Pancreas (tissue), 10 donors: ENCODE measurements around the gene GPC1. TPM values are rescaled to one million over a fixed set of nuclear protein-coding genes. Genes with fewer than 3 reads are reported as not detected.
A peak's percentile ranks its signal among the peaks of the same experiment; 100 is the strongest.

ENCODE experiments used
- ATAC-seq, 4 donors: fragments of 200-7000 bp; cut with Tn5 transposase; one replicate each; pipeline versions ENCODE4 v1.8.0 to v1.9.1; 2020; ENCODE audit warnings: mild to moderate bottlenecking in 4 of 4, moderate library complexity in 4 of 4
- DNase-seq, 6 donors: peaks; one replicate each; pipeline ENCODE4 v3.0.0-alpha.2; 2020
- FAIRE-seq: peaks from 2 replicates; lab custom pipeline; 2012; peaks lifted over from hg19 to GRCh38; lab: Jason Lieb, UNC
- H3K27ac ChIP-seq, 4 donors: fragments of 200-600 bp; sonication (generic); 1 replicate in 3 of 4; 2 replicates in 1 of 4; pipeline versions ENCODE4 v1.5.0 to v1.8.0; 2020
- H3K27me3 ChIP-seq, 4 donors: fragments of 200-600 bp; one replicate each; pipeline ENCODE4 v1.8.0; 2021
- H3K36me3 ChIP-seq, 3 donors: fragments of 200-600 bp; sonication (generic) in 1 of 3; one replicate each; pipeline versions ENCODE4 v1.5.0 to v1.8.0; 2020 to 2021
- H3K4me1 ChIP-seq, 3 donors: fragments of 200-600 bp; one replicate each; pipeline ENCODE4 v1.8.0; 2021
- H3K4me3 ChIP-seq, 4 donors: fragments of 200-600 bp; sonication (generic) in 2 of 4; one replicate each; pipeline versions ENCODE4 v1.5.0 to v1.8.0; 2020 to 2021
- H3K9me3 ChIP-seq, 4 donors: fragments of 200-600 bp; one replicate each; pipeline ENCODE4 v1.8.0; 2021
- CTCF ChIP-seq, 4 donors: fragments of 200-600 bp; sonication (generic) in 3 of 4; IDR thresholded peaks; one replicate each; pipeline versions ENCODE4 v1.5.0 to v1.8.0; 2021; ENCODE audit warnings: antibody characterized with exemption in 4 of 4
- WGBS, 2 donors: extraction: QIAGEN DNeasy Blood & Tissue Kit; methylation state at CpG; one replicate each; pipeline ENCODE4 v1.1.7; 2013; 5-methylcytosine and 5-hydroxymethylcytosine counted together
- intact Hi-C, 3 donors: fragments of 100-400 bp; cut with DNase I; formaldehyde crosslinking; loops; one replicate each; pipeline versions ENCODE4 v1.11.1 to v1.14.2; 2022
- polyA plus RNA-seq, 2 donors: library from polyadenylated mRNA; stranded (reverse); fragments of 200-250 nt; gene quantifications; one replicate each; pipeline ENCODE4 v1.2.3, GENCODE V29; 2013
- total RNA-seq, 6 donors: library from RNA; stranded (reverse); fragmentation: NEBNext Ultra II Directional in 4 of 6; extraction: Animal tissue kit (Norgen Biotek cat#: 25700) in 4 of 6; gene quantifications; one replicate each; pipeline versions ENCODE4 v1.2.1 to v1.2.4, GENCODE V29; 2021 to 2023
- donor health status: healthy with polysubstance abuse.
- donor health status: DM: no; HTN: no; CAD: no; lungs with moderate emphysema.
- donor health status: DM: no; HTN: no; CAD: no.
- donor health status: control.
- donor health status: control.
- donor health status: Bipolar disorder and iron deficiency.
- donor health status: DM: yes; HTN: yes; CAD: no.
- donor health status: DM: no; HTN: no; CAD: no.
- donor health status: DM: no; HTN: no; CAD: no.
- donor health status: DM: yes; HTN: yes; CAD: no.

The GPC1 gene
- total and polyA plus RNA-seq, 8 donors: 11.7 to 37.6 (median 18.0) TPM

DNA sequence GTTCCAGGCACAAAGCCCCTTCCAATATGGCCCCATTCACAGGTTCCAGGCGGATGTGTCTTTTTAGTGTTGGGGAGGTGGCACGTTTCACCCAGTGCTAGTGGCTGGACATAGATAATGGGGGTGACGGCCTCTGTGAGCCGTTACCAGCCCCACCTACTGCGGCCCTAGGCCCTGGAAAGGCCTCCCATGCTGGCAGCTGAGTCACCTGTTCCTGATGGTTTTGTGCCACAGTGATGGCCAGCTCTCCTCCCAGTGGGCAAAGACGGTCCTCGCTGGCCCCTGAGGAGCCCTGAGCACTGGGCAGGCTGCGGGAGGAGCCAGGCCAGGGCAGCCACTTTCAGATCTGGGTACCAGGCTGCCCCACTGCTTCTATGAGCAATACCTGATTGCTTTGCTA is 40.0 kb upstream of the GPC1 start:
- intact Hi-C loops: no loop called here
- Histone ChIP-seq H3K36me3 (no peaks in the 10 kb centered on the region), H3K9me3 (no peaks in the 10 kb centered on the region), H3K27ac (no peak overlapping the region), H3K4me3 (no peak overlapping the region), H3K4me1 (no peaks in the 10 kb centered on the region), H3K27me3 (no peaks in the 10 kb centered on the region)
- 88 to 97% methylated on average over 8 of the region's 8 CpGs for WGBS, 2 donors
- no peak for TF ChIP-seq CTCF (IDR thresholded peaks at IDR 0.05)
- FAIRE-seq: no peak
- ATAC-seq: no peak
- DNase-seq: peak in 1 of 6 donors; percentile 33

DNA sequence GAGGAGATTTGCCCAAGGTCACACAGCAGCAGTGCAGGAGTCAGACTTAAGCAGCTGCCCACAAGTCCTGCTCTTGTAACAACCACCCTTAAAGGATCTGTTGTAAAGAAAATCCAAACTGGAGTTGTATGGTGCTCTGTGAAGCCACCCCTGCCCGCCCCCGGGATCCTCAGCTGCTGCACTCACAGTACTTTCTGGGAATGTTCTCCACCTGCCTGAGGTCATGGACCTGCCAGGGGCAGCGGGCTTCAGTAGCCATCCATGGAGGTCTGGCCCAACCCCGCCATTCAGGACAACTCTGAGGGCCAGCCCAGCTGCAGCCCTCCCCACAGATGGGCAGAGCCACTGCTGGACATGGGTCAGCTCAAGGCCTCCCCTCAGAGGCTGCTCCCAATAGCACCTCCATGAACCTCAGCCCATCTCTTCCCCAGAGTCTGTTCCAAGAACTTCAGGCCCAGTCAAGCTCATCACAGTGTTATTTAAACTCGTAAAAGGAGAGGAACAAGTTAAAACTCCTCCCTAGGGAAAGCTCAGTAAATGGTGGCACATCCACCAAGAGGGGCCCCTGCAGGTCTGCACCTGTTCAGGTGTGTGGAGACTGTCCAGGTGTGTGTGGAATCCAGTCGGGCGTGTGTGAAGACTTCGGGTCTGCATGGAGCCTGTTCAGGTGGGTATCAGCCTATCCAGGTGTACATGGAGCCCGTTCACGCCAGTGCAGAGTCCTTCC is 39.4 kb upstream of the GPC1 start:
- no peak overlapping the region for H3K4me3 ChIP-seq

DNA sequence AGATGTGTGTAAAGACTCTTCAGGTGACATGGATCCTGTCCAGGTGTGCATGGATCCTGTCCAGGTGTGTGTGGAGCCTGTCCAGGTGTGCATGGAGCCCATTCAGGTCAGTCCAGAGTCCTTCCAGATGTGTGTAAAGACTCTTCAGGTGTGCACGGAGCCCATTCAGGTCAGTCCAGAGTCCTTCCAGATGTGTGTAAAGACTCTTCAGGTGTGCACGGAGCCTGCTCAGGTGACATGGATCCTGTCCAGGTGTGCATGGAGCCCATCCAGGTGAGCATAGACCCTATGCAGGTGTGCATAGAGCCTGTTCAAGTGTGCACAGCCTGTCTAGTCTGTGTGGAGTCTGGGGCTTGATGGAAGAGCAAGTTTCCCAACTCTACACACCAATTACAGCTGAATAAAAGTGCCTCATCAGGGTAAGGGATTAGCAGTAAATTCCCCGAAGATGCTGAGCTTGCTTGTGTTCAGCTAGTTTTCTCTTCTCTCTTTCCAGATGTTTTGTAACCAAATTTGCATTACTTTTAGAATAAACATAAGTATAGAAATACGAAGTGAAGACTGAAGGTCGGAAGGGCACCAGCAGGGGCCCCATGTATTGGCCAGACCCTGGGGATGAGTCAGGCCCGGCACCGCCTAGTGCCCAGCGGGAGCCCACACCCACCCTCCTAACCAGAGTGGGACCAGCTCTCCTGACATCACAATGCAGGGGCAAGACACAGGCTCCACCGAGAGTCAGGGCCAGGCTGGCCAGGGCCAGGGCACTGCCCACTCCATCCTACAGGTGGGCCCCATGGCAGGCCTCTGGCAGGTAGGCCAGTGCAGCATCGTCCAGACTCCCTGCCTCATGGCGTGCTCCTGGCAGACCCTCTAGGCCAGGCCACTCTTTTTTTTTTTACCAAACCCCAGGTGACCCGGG is 38.6 kb upstream of the GPC1 start:
- H3K36me3 ChIP-seq: no peaks in the 10 kb centered on the region
- WGBS, 2 donors: 85 to 87% methylated on average over 12 of the region's 12 CpGs
- no peak overlapping the region for H3K27ac ChIP-seq
- FAIRE-seq: no peak
- intact Hi-C loops: no loop called here
- no peak for ATAC-seq
- H3K9me3 ChIP-seq: no peaks in the 10 kb centered on the region
- no peaks in the 10 kb centered on the region for H3K4me1 ChIP-seq
- no peaks in the 10 kb centered on the region for H3K27me3 ChIP-seq
- peak in 3 of 6 donors; percentile 9 to 50 (median 44) for DNase-seq
- H3K4me3 ChIP-seq: no peak overlapping the region
- no peak for TF ChIP-seq CTCF (IDR thresholded peaks at IDR 0.05)

More for the DNA sequence above, 39.4 kb upstream of the GPC1 start:
- H3K9me3 ChIP-seq: no peaks in the 10 kb centered on the region
- 83 to 86% methylated on average over 10 of the region's 10 CpGs for WGBS, 2 donors
- H3K4me1 ChIP-seq: no peaks in the 10 kb centered on the region
- DNase-seq: peak in 2 of 6 donors; percentile 12 to 36
- no peak overlapping the region for H3K27ac ChIP-seq
- H3K27me3 ChIP-seq: no peaks in the 10 kb centered on the region
- no peak for TF ChIP-seq CTCF (IDR thresholded peaks at IDR 0.05)
- H3K36me3 ChIP-seq: no peaks in the 10 kb centered on the region
- ATAC-seq: no peak
- intact Hi-C loops: no loop called here
- no peak for FAIRE-seq

GRCh38 chr2:240397542-240397916 is 37.9 kb upstream of the GPC1 start:
- WGBS, 2 donors: 79 to 81% methylated on average over 9 of the region's 9 CpGs
- no peak for FAIRE-seq
- intact Hi-C loops: no loop called here
- H3K27me3 ChIP-seq: no peaks in the 10 kb centered on the region
- no peak for ATAC-seq
- H3K9me3 ChIP-seq: no peaks in the 10 kb centered on the region
- no peaks in the 10 kb centered on the region for H3K36me3 ChIP-seq
- H3K4me3 ChIP-seq: no peak overlapping the region
- DNase-seq: peak in 2 of 6 donors; percentile 24 to 44
- no peak overlapping the region for H3K27ac ChIP-seq
- H3K4me1 ChIP-seq: no peaks in the 10 kb centered on the region
- no peak for TF ChIP-seq CTCF (IDR thresholded peaks at IDR 0.05)
